Esophagus muscularis mucosa (tissue), 4 donors: ENCODE measurements around the gene TAS1R3.

ENCODE experiments used
- EP300 ChIP-seq: sonication (generic); formaldehyde crosslinking; IDR thresholded peaks from one replicate; pipeline ENCODE4 v1.6.1; 2017; ENCODE audit warnings: antibody characterized with exemption
- POLR2A ChIP-seq: fragments of 450-650 bp; IDR thresholded peaks from one replicate; pipeline ENCODE4 v1.6.1; 2017; ENCODE audit warnings: antibody characterized with exemption, moderate library complexity, mild to moderate bottlenecking, low read depth
- POLR2AphosphoS5 ChIP-seq, 2 donors: sonication (generic); formaldehyde crosslinking; IDR thresholded peaks; one replicate each; pipeline ENCODE4 v1.6.1; 2017; ENCODE audit warnings: antibody characterized with exemption in 2 of 2
- TF ChIP-seq, protein P1 (sequence below), 3 experiments: fragments of 200-600 bp in 2 of 3; fragments of 450-650 bp in 1 of 3; sonication (generic) in 2 of 3; IDR thresholded peaks; one replicate each; pipeline ENCODE4 v1.5.1; 2017 to 2019; ENCODE audit warnings: antibody characterized with exemption in 3 of 3, mild to moderate bottlenecking in 2 of 3, moderate library complexity in 1 of 3

DNA sequence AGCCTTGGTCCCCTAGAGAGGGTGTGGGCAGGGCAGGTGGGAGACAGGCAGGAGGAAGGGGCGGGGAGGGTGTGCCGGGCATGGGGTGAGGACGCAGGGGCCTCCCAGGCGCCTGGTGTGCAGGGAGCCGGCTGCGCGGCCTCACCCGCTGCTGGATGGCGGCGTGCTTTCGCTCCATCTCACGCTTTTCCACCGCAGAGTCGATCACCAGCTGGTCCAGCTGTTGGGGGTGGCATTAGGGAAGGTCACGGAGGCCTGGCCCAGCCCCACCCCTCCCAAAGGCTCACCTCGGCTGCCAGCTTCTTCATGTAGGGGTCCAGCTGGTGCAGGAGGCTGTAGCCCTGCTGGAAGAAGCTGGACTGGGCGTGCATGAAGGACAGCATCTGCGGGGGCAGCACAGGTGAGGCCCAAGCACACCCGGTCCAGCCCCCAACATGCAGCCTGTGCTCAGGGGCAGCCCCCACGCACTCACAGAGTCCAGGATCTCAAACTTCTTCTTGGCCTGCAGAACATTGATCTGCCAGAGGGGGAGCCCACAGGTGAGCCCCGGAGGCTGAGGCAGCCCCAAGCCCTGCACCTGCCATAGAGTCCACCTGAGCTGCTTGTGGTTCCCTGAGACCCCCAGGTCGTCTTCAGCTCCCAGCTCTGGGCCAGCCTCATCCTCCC lies 31.3 kb upstream of the TAS1R3 start:
- TF ChIP-seq, protein P1, sequence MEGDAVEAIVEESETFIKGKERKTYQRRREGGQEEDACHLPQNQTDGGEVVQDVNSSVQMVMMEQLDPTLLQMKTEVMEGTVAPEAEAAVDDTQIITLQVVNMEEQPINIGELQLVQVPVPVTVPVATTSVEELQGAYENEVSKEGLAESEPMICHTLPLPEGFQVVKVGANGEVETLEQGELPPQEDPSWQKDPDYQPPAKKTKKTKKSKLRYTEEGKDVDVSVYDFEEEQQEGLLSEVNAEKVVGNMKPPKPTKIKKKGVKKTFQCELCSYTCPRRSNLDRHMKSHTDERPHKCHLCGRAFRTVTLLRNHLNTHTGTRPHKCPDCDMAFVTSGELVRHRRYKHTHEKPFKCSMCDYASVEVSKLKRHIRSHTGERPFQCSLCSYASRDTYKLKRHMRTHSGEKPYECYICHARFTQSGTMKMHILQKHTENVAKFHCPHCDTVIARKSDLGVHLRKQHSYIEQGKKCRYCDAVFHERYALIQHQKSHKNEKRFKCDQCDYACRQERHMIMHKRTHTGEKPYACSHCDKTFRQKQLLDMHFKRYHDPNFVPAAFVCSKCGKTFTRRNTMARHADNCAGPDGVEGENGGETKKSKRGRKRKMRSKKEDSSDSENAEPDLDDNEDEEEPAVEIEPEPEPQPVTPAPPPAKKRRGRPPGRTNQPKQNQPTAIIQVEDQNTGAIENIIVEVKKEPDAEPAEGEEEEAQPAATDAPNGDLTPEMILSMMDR (IDR thresholded peaks at IDR 0.05), result peak in 1 of 3 experiments; percentile 13
- no peak for TF ChIP-seq POLR2A
- TF ChIP-seq EP300, result no peak
- TF ChIP-seq POLR2AphosphoS5 (IDR thresholded peaks at IDR 0.05), result no peak
